GM23338 (cell line): ENCODE data around the gene CASS4. TPM values are rescaled to one million over a fixed set of nuclear protein-coding genes. Genes with fewer than 3 reads are reported as not detected.

Experiments
- ATAC-seq: fragments of 200-7000 bp; cut with Tn5 transposase; 3 replicates; pipeline ENCODE4 v1.9.1; 2020
- DNase-seq: peaks from one replicate; pipeline ENCODE4 v3.0.0-alpha.2; 2015; ENCODE audit warnings: low spot score
- H2AFZ ChIP-seq: fragments of 200-600 bp; sonication (generic); 2 replicates; pipeline ENCODE4 v1.8.0; 2016; ENCODE audit warnings: antibody characterized with exemption, mild to moderate bottlenecking, moderate library complexity
- H3F3A ChIP-seq: fragments of 200-600 bp; sonication (generic); replicated peaks from 2 replicates; pipeline ENCODE4 v1.8.0; 2017; ENCODE audit warnings: antibody characterized with exemption, mixed run types, low read depth
- H3K27ac ChIP-seq: fragments of 200-600 bp; sonication (generic); 2 replicates; pipeline ENCODE4 v1.6.1; 2016; ENCODE audit warnings: low read depth
- H3K27me3 ChIP-seq: fragments of 200-600 bp; sonication (generic); 2 replicates; pipeline ENCODE4 v1.8.0; 2016; ENCODE audit warnings: mild to moderate bottlenecking, mixed run types, moderate library complexity; ENCODE audit not compliant: insufficient read depth
- H3K36me3 ChIP-seq: fragments of 200-600 bp; sonication (generic); 2 replicates; pipeline ENCODE4 v1.8.0; 2016; ENCODE audit warnings: mild to moderate bottlenecking; ENCODE audit not compliant: insufficient read depth
- H3K4me1 ChIP-seq: fragments of 200-600 bp; sonication (generic); 2 replicates; pipeline ENCODE4 v1.8.0; 2016; ENCODE audit warnings: mild to moderate bottlenecking, moderate library complexity; ENCODE audit not compliant: insufficient read depth
- H3K4me2 ChIP-seq: fragments of 200-600 bp; sonication (generic); 2 replicates; pipeline ENCODE4 v1.7.1; 2017; ENCODE audit warnings: mixed run types
- H3K4me3 ChIP-seq: fragments of 200-600 bp; sonication (generic); 2 replicates; pipeline ENCODE4 v1.6.1; 2016; ENCODE audit warnings: mixed run types
- H3K79me2 ChIP-seq: fragments of 200-600 bp; sonication (generic); replicated peaks from 2 replicates; pipeline ENCODE4 v1.8.0; 2017; ENCODE audit warnings: mild to moderate bottlenecking; ENCODE audit not compliant: insufficient read depth
- H3K9me2 ChIP-seq: fragments of 200-600 bp; sonication (generic); 2 replicates; pipeline ENCODE4 v1.8.0; 2017; ENCODE audit not compliant: insufficient read depth
- H4K20me1 ChIP-seq: fragments of 200-600 bp; sonication (generic); replicated peaks from 2 replicates; pipeline ENCODE4 v1.8.0; 2017; ENCODE audit warnings: mild to moderate bottlenecking; ENCODE audit not compliant: insufficient read depth
- H3K27ac Mint-ChIP-seq: 2 replicates; pipeline ENCODE4 v1.8.0; 2020; ENCODE audit warnings: inconsistent platforms, mild to moderate bottlenecking, moderate library complexity, mixed read lengths
- H3K27me3 Mint-ChIP-seq: 3 replicates; pipeline ENCODE4 v1.8.0; 2022; ENCODE audit warnings: low read depth, mild to moderate bottlenecking, moderate library complexity, mixed read lengths, inconsistent platforms; ENCODE audit not compliant: insufficient read depth, poor library complexity
- H3K36me3 Mint-ChIP-seq: 3 replicates; pipeline ENCODE4 v1.8.0; 2021; ENCODE audit warnings: low read depth, mild to moderate bottlenecking, inconsistent platforms, moderate library complexity, mixed read lengths
- H3K4me1 Mint-ChIP-seq: 3 replicates; pipeline ENCODE4 v1.8.0; 2020; ENCODE audit warnings: mild to moderate bottlenecking, inconsistent platforms, mixed read lengths
- H3K4me3 Mint-ChIP-seq: 3 replicates; pipeline ENCODE4 v1.8.0; 2021; ENCODE audit warnings: moderate library complexity, mild to moderate bottlenecking, inconsistent platforms, mixed read lengths
- H3K9me3 Mint-ChIP-seq: 3 replicates; pipeline ENCODE4 v1.8.0; 2020; ENCODE audit warnings: moderate library complexity, mild to moderate bottlenecking, inconsistent platforms, mixed read lengths
- CREB1 ChIP-seq: fragments of 250-450 bp; sonication (Bioruptor Pico); IDR thresholded peaks from 2 replicates; pipeline ENCODE4 v1.5.0; 2020; ENCODE audit warnings: low read depth, mild to moderate bottlenecking, moderate library complexity
- CTCF ChIP-seq, 2 experiments: fragments of 200-600 bp in 1 of 2; sonication (generic) in 1 of 2; conservative IDR thresholded peaks; 2 replicates each; pipeline versions ENCODE4 v1.5.1 to v1.6.1; 2016 to 2017; ENCODE audit warnings: antibody characterized with exemption in 2 of 2, low read depth in 2 of 2, mild to moderate bottlenecking in 2 of 2, moderate library complexity in 1 of 2
- ETS1 ChIP-seq: IDR thresholded peaks from 2 replicates; pipeline ENCODE4 v1.6.1; 2016; ENCODE audit warnings: antibody characterized with exemption
- EZH2 ChIP-seq: fragments of 200-600 bp; sonication (generic); IDR thresholded peaks from one replicate; pipeline ENCODE4 v1.8.0; 2017; ENCODE audit warnings: antibody characterized with exemption, mild to moderate bottlenecking, low read depth; ENCODE audit not compliant: unreplicated experiment
- EZH2phosphoT487 ChIP-seq: fragments of 200-600 bp; sonication (generic); IDR thresholded peaks from one replicate; pipeline ENCODE4 v1.8.1; 2018; ENCODE audit warnings: antibody characterized with exemption; ENCODE audit not compliant: unreplicated experiment
- JUNB ChIP-seq: IDR thresholded peaks from one replicate; pipeline ENCODE4 v1.6.1; 2016; ENCODE audit warnings: antibody characterized with exemption; ENCODE audit not compliant: unreplicated experiment
- NANOG ChIP-seq: IDR thresholded peaks from 2 replicates; pipeline ENCODE4 v1.6.1; 2016; ENCODE audit warnings: antibody characterized with exemption, borderline replicate concordance
- POLR2AphosphoS5 ChIP-seq: IDR thresholded peaks from 2 replicates; pipeline ENCODE4 v1.6.1; 2016; ENCODE audit warnings: antibody characterized with exemption, low read depth
- STAT1 ChIP-seq: IDR thresholded peaks from one replicate; pipeline ENCODE4 v1.6.1; 2016; ENCODE audit warnings: antibody characterized with exemption; ENCODE audit not compliant: unreplicated experiment
- ZNF114 ChIP-seq: fragments of 250-450 bp; sonication (Bioruptor Pico); IDR thresholded peaks from 2 replicates; pipeline ENCODE4 v1.5.0; 2020; ENCODE audit warnings: mild to moderate bottlenecking, moderate library complexity
- ZNF331 ChIP-seq: fragments of 250-450 bp; sonication (Bioruptor Pico); IDR thresholded peaks from 2 replicates; pipeline ENCODE4 v1.5.0; 2020; ENCODE audit warnings: low read depth, mild to moderate bottlenecking, moderate library complexity
- ZNF462 ChIP-seq: fragments of 250-450 bp; sonication (Bioruptor Pico); IDR thresholded peaks from 2 replicates; pipeline ENCODE4 v1.5.0; 2020; ENCODE audit warnings: mild to moderate bottlenecking, moderate library complexity
- polyA plus RNA-seq: library from polyadenylated mRNA; unstranded; fragments of >200 nt; fragmentation: Nextera tagmentation; extraction: Ambion mirVana; gene quantifications from 2 replicates; pipeline ENCODE4 v1.2.1, GENCODE V29; 2016
- total RNA-seq: library from RNA; depleted of rRNA; stranded (reverse); fragments of >200 nt; shearing (Covaris generic); gene quantifications from 2 replicates; pipeline ENCODE4 v1.2.3, GENCODE V29; 2014
- TF ChIP-seq, protein P1 (sequence below): IDR thresholded peaks from one replicate; pipeline ENCODE4 v1.6.1; 2018; ENCODE audit warnings: antibody characterized with exemption; ENCODE audit not compliant: unreplicated experiment

CASS4 gene
- total and polyA plus RNA-seq, 2 experiments from 2014 or later: not detected

- Histone ChIP-seq H3F3A (no peaks in the 10 kb centered on the region), H3K27ac (no peak overlapping the region), H4K20me1 (no peaks in the 10 kb centered on the region), H3K79me2 (no peaks in the 10 kb centered on the region), H3K27me3 (0 out of 2 replicates have a peak, but pooled peaks cover 2% of the 10 kb centered on the region), H3K4me2 (no peak overlapping the region), H3K9me2 (no peaks in the 10 kb centered on the region), H3K36me3 (no peaks in the 10 kb centered on the region), H3K4me1 (no peaks in the 10 kb centered on the region), H3K4me3 (no peak overlapping the region), H2AFZ (no peak overlapping the region)
- no peak overlapping the region for H3K27ac Mint-ChIP-seq
- ATAC-seq: no peak
- no peak overlapping the region for H3K4me3 Mint-ChIP-seq
- no peaks in the 10 kb centered on the region; the same call in 2 of the 3 replicates for H3K9me3 Mint-ChIP-seq
- DNase-seq: no peak
- no peaks in the 10 kb centered on the region; the same call in 2 of the 3 replicates for H3K36me3 Mint-ChIP-seq
- TF ChIP-seq EZH2phosphoT487 (no peak), ZNF331 (no peak), NANOG (no peak), POLR2AphosphoS5 (no peak), ZNF462 (CRISPR knock-in tag) (no peak), JUNB (no peak), CREB1 (no peak), STAT1 (no peak), ETS1 (no peak), ZNF114 (CRISPR knock-in tag) (no peak), EZH2 (no peak), CTCF (conservative IDR thresholded peaks at IDR 0.05; ENCODE audit: low read depth in 2 of 2) (no peak)
- TF ChIP-seq, protein P1, sequence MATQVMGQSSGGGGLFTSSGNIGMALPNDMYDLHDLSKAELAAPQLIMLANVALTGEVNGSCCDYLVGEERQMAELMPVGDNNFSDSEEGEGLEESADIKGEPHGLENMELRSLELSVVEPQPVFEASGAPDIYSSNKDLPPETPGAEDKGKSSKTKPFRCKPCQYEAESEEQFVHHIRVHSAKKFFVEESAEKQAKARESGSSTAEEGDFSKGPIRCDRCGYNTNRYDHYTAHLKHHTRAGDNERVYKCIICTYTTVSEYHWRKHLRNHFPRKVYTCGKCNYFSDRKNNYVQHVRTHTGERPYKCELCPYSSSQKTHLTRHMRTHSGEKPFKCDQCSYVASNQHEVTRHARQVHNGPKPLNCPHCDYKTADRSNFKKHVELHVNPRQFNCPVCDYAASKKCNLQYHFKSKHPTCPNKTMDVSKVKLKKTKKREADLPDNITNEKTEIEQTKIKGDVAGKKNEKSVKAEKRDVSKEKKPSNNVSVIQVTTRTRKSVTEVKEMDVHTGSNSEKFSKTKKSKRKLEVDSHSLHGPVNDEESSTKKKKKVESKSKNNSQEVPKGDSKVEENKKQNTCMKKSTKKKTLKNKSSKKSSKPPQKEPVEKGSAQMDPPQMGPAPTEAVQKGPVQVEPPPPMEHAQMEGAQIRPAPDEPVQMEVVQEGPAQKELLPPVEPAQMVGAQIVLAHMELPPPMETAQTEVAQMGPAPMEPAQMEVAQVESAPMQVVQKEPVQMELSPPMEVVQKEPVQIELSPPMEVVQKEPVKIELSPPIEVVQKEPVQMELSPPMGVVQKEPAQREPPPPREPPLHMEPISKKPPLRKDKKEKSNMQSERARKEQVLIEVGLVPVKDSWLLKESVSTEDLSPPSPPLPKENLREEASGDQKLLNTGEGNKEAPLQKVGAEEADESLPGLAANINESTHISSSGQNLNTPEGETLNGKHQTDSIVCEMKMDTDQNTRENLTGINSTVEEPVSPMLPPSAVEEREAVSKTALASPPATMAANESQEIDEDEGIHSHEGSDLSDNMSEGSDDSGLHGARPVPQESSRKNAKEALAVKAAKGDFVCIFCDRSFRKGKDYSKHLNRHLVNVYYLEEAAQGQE: no peak
- peaks cover 18% of the 10 kb centered on the region for H3K27me3 Mint-ChIP-seq
- no peaks in the 10 kb centered on the region; the same call in 2 of the 3 replicates for H3K4me1 Mint-ChIP-seq
Measured at GRCh38 chr20:56430461-56430860, 18.4 kb downstream of the CASS4 start.
